Liver (tissue), 9 donors: ENCODE measurements around the gene CRTC2. TPM values are rescaled to one million over a fixed set of nuclear protein-coding genes. Genes with fewer than 3 reads are reported as not detected.

Source experiments
- DNase-seq: peaks from one replicate; pipeline ENCODE4 v3.0.0-alpha.2; 2017; ENCODE audit warnings: low spot score
- H3K27ac ChIP-seq, 2 donors: one replicate each; pipeline ENCODE4 v1.7.0; 2013; ENCODE audit warnings: inconsistent platforms in 2 of 2, low read length in 2 of 2, control low read depth in 1 of 2, low read depth in 1 of 2, mild to moderate bottlenecking in 1 of 2
- H3K27me3 ChIP-seq, 4 donors: one replicate each; pipeline versions ENCODE4 v1.6.1 to v1.7.0; 2013; ENCODE audit warnings: low read length in 3 of 4, inconsistent platforms in 1 of 4, mild to moderate bottlenecking in 1 of 4, moderate library complexity in 1 of 4; ENCODE audit not compliant: control insufficient read depth in 4 of 4, insufficient read depth in 4 of 4
- H3K36me3 ChIP-seq, 4 donors: one replicate each; pipeline versions ENCODE4 v1.6.1 to v1.7.0; 2013; ENCODE audit warnings: low read length in 3 of 4, mild to moderate bottlenecking in 3 of 4, low read depth in 1 of 4, moderate library complexity in 1 of 4; ENCODE audit not compliant: control insufficient read depth in 4 of 4, insufficient read depth in 3 of 4
- H3K4me1 ChIP-seq, 4 donors: one replicate each; pipeline versions ENCODE4 v1.6.1 to v1.7.0; 2013; ENCODE audit warnings: low read length in 3 of 4, mild to moderate bottlenecking in 3 of 4, moderate library complexity in 1 of 4; ENCODE audit not compliant: control insufficient read depth in 4 of 4, insufficient read depth in 4 of 4
- H3K4me3 ChIP-seq, 3 donors: one replicate each; pipeline versions ENCODE4 v1.6.1 to v1.7.0; 2013; ENCODE audit warnings: low read length in 3 of 3, control low read depth in 1 of 3, low read depth in 1 of 3, mild to moderate bottlenecking in 1 of 3
- H3K9ac ChIP-seq, 2 donors: one replicate each; pipeline ENCODE4 v1.7.0; 2013; ENCODE audit warnings: low read length in 2 of 2, mild to moderate bottlenecking in 2 of 2, moderate library complexity in 2 of 2, control low read depth in 1 of 2, low read depth in 1 of 2
- H3K9me3 ChIP-seq, 4 donors: one replicate each; pipeline versions ENCODE4 v1.6.1 to v1.7.0; 2013; ENCODE audit warnings: low read length in 3 of 4; ENCODE audit not compliant: control insufficient read depth in 4 of 4
- ATF3 ChIP-seq: IDR thresholded peaks from 2 replicates; pipeline ENCODE4 v1.6.1; 2016; ENCODE audit warnings: antibody characterized with exemption
- EGR1 ChIP-seq, 2 donors: IDR thresholded peaks; 2 replicates each; pipeline ENCODE4 v1.6.1; 2016 to 2018; ENCODE audit warnings: antibody characterized with exemption in 2 of 2, low read depth in 2 of 2
- FOXA1 ChIP-seq: IDR thresholded peaks from 2 replicates; pipeline ENCODE4 v1.6.1; 2016; ENCODE audit warnings: antibody characterized with exemption
- FOXA2 ChIP-seq: IDR thresholded peaks from 2 replicates; pipeline ENCODE4 v1.6.1; 2016; ENCODE audit warnings: antibody characterized with exemption
- GABPA ChIP-seq, 2 donors: IDR thresholded peaks in 1 of 2; conservative IDR thresholded peaks in 1 of 2; 2 replicates each; pipeline ENCODE4 v1.6.1; 2016; ENCODE audit warnings: antibody characterized with exemption in 2 of 2, mild to moderate bottlenecking in 1 of 2, moderate library complexity in 1 of 2
- HNF4A ChIP-seq, 2 donors: conservative IDR thresholded peaks; 2 replicates each; pipeline ENCODE4 v1.6.1; 2016; ENCODE audit warnings: antibody characterized with exemption in 2 of 2, mild to moderate bottlenecking in 2 of 2
- HNF4G ChIP-seq: IDR thresholded peaks from 2 replicates; pipeline ENCODE4 v1.6.1; 2016; ENCODE audit warnings: antibody characterized with exemption
- JUND ChIP-seq, 2 donors: IDR thresholded peaks; 2 replicates each; pipeline ENCODE4 v1.6.1; 2016; ENCODE audit warnings: antibody characterized with exemption in 2 of 2
- MAX ChIP-seq: IDR thresholded peaks from 2 replicates; pipeline ENCODE4 v1.6.1; 2016; ENCODE audit warnings: antibody characterized with exemption
- NR2F2 ChIP-seq: IDR thresholded peaks from 2 replicates; pipeline ENCODE4 v1.6.1; 2016; ENCODE audit warnings: antibody characterized with exemption
- RAD21 ChIP-seq, 2 donors: IDR thresholded peaks; 2 replicates each; pipeline ENCODE4 v1.6.1; 2016; ENCODE audit warnings: antibody characterized with exemption in 2 of 2, mild to moderate bottlenecking in 2 of 2
- REST ChIP-seq: IDR thresholded peaks from 2 replicates; pipeline ENCODE4 v1.6.1; 2016; ENCODE audit warnings: antibody characterized with exemption, mild to moderate bottlenecking
- RXRA ChIP-seq, 2 donors: IDR thresholded peaks; 2 replicates each; pipeline ENCODE4 v1.6.1; 2017 to 2018; ENCODE audit warnings: antibody characterized with exemption in 2 of 2, mild to moderate bottlenecking in 1 of 2
- SP1 ChIP-seq: IDR thresholded peaks from 2 replicates; pipeline ENCODE4 v1.6.1; 2018; ENCODE audit warnings: antibody characterized with exemption, mild to moderate bottlenecking
- TAF1 ChIP-seq: conservative IDR thresholded peaks from 2 replicates; pipeline ENCODE4 v1.6.1; 2016; ENCODE audit warnings: antibody characterized with exemption, mild to moderate bottlenecking
- YY1 ChIP-seq: IDR thresholded peaks from 2 replicates; pipeline ENCODE4 v1.6.1; 2016; ENCODE audit warnings: antibody characterized with exemption, mild to moderate bottlenecking
- ZBTB33 ChIP-seq: IDR thresholded peaks from 2 replicates; pipeline ENCODE4 v1.6.1; 2016; ENCODE audit warnings: antibody characterized with exemption
- WGBS: extraction: QIAGEN DNeasy Blood & Tissue Kit; methylation state at CpG from one replicate; pipeline ENCODE4 v1.1.7; 2013; 5-methylcytosine and 5-hydroxymethylcytosine counted together
- polyA plus RNA-seq, 2 donors: library from polyadenylated mRNA; stranded (reverse) in 1 of 2; unstranded in 1 of 2; fragments of 200-250 nt in 1 of 2; fragments of >200 nt in 1 of 2; fragmentation: Nextera tagmentation in 1 of 2; extraction: Ambion mirVana in 1 of 2; gene quantifications; one replicate each; pipeline versions ENCODE4 v1.2.1 to v1.2.3, GENCODE V29; 2013 to 2015
- total RNA-seq, 2 donors: library from RNA; depleted of rRNA; stranded (reverse); fragments of >200 nt; gene quantifications; one replicate each; pipeline ENCODE4 v1.2.3, GENCODE V29; 2014
- donor health status: healthy.
- donor health status: healthy.
- donor health status: healthy.
- donor health status: healthy.
- donor health status: healthy.

The CRTC2 gene
- total and polyA plus RNA-seq, 4 donors = 4.9 to 14.9 (median 8.2) TPM

DNA sequence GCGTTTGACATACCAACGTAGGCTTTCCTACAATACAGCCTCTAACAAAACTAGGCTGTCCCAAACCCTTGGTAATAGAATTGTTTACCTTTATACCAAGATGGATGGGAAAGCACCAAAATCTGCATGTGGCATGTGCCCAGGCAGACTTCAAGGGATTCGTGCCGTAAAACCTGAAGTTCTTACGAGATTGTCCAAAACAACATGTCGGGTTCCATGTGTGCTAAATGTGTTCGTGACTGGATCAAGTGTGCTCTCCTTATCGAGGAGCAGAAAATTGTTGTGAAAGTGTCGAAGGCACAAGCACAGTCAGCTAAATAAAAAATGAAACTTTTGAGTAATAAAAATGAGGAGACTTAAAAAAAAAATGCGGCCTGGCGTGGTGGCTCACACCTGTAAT is 37.2 kb upstream of the CRTC2 start:
- H3K9me3 ChIP-seq = no peaks in the 10 kb centered on the region
- H3K27ac ChIP-seq = no peak overlapping the region
- peaks cover 1 to 22% (median 14%) of the 10 kb centered on the region in 4 donors for H3K4me1 ChIP-seq
- H3K27me3 ChIP-seq = no peaks in the 10 kb centered on the region
- 97% methylated on average over 11 of the region's 11 CpGs for WGBS
- DNase-seq = no peak
- no peak for TF ChIP-seq HNF4G
- no peak overlapping the region for H3K4me3 ChIP-seq
- no peak overlapping the region for H3K9ac ChIP-seq
- H3K36me3 ChIP-seq = peaks cover 2 to 25% (median 19%) of the 10 kb centered on the region in 4 donors

DNA sequence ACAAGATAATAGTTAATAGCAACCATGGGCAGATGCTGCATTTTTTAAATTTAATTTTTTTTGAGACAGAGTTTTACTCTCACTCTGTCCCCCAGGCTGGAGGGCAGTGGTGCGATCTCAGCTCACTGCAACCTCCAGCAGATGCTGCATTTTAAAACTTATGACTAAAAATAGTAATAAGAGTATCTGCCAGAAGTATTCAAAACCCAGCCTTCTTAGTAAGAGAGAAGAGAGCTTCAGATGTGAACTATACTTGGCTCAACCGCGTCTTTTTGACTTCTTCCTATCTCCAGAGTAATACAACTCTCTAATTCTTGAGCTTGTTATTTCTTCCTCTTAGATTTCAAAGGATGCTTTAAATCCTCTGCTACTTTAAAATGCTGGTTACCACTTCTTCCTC is 36.8 kb upstream of the CRTC2 start:
- 90% methylated on average over 3 of the region's 3 CpGs for WGBS
- Histone ChIP-seq H3K27ac (no peak overlapping the region), H3K27me3 (no peaks in the 10 kb centered on the region), H3K4me3 (no peak overlapping the region), H3K9me3 (no peaks in the 10 kb centered on the region), H3K36me3 (peaks cover 2 to 25% (median 19%) of the 10 kb centered on the region in 4 donors), H3K9ac (no peak overlapping the region), H3K4me1 (peaks cover 1 to 22% (median 14%) of the 10 kb centered on the region in 4 donors)
- no peak for TF ChIP-seq RAD21 (IDR thresholded peaks at IDR 0.05)
- TF ChIP-seq JUND (IDR thresholded peaks at IDR 0.05) = no peak
- TF ChIP-seq RXRA (IDR thresholded peaks at IDR 0.05) = no peak
- no peak for TF ChIP-seq MAX
- no peak for TF ChIP-seq FOXA1
- TF ChIP-seq FOXA2 = no peak
- TF ChIP-seq SP1 = no peak
- no peak for TF ChIP-seq GABPA (IDR thresholded peaks at IDR 0.05 in 1 of 2, conservative IDR thresholded peaks at IDR 0.05 in 1 of 2)
- no peak for TF ChIP-seq YY1
- DNase-seq = no peak

DNA sequence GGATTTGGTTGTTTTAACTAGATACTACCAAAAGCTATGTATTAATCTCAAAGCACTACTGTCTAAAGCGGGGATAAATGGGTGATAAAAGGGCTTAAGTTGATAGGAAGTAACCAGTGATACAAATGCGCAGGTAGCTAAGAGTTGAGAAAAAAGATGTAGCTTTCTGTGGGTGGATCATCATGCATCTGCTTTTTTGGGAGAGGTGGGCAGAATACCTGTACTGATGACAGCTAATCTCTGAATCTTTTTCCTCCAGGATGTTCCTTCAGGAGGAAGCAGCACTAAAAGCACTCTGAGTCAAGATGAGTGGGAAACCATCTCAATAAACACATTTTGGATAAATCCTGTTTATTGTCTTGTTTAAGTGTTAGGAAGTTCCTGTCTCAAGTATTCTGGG is 33.4 kb upstream of the CRTC2 start:
- DNase-seq = no peak
- Histone ChIP-seq H3K36me3 (peaks cover 2 to 25% (median 19%) of the 10 kb centered on the region in 4 donors), H3K9me3 (no peaks in the 10 kb centered on the region), H3K27ac (peak overlapping the region; percentile 79 to 88), H3K9ac (peak overlapping the region; percentile 87 to 95), H3K27me3 (no peaks in the 10 kb centered on the region), H3K4me3 (peak overlapping the region; percentile 58 to 100 (median 88)), H3K4me1 (peaks cover 3 to 22% (median 16%) of the 10 kb centered on the region in 4 donors)
- WGBS = 90% methylated on average over 2 of the region's 2 CpGs
- TF ChIP-seq ZBTB33 (no peak), MAX (no peak), FOXA2 (no peak), TAF1 (no peak), REST (no peak), SP1 (no peak), ATF3 (no peak), FOXA1 (no peak), GABPA (IDR thresholded peaks at IDR 0.05 in 1 of 2, conservative IDR thresholded peaks at IDR 0.05 in 1 of 2) (no peak), HNF4G (no peak), HNF4A (conservative IDR thresholded peaks at IDR 0.05) (no peak), JUND (IDR thresholded peaks at IDR 0.05) (no peak), NR2F2 (no peak), EGR1 (IDR thresholded peaks at IDR 0.05; ENCODE audit: low read depth in 2 of 2) (no peak), YY1 (no peak)
